SK-N-SH (cell line): Measurements from ENCODE around the gene RAP1GAP. TPM values are rescaled to one million over a fixed set of nuclear protein-coding genes. Genes with fewer than 3 reads are reported as not detected.

Experiments used
- CTCF ChIA-PET: fragments of 300-600, 350-600 bp; formaldehyde crosslinking; extraction: SDS; loops from one replicate; lab custom pipeline; 2021; lab: Yijun Ruan, JAX
- POLR2A ChIA-PET: fragments of 350-600 bp; sonication (Branson Sonifier 250); formaldehyde crosslinking; extraction: SDS; loops from one replicate; lab custom pipeline; 2020; ENCODE audit warnings: antibody characterized with exemption, inconsistent platforms; lab: Yijun Ruan, JAX
- DNase-seq: peaks from one replicate; pipeline ENCODE4 v3.0.0; 2012
- H2AFZ ChIP-seq: fragments of 200-600 bp; sonication (generic); 2 replicates; pipeline ENCODE4 v1.8.1; 2016; ENCODE audit warnings: antibody characterized with exemption, mild to moderate bottlenecking, low read depth
- H3F3A ChIP-seq: fragments of 200-600 bp; sonication (generic); replicated peaks from 2 replicates; pipeline ENCODE3; 2016; ENCODE audit warnings: antibody characterized with exemption, mild to moderate bottlenecking; ENCODE audit not compliant: insufficient read depth
- H3K27ac ChIP-seq, 2 experiments: fragments of 200-500 bp in 1 of 2; fragments of 200-600 bp in 1 of 2; sonication (Bioruptor generic) in 1 of 2; sonication (generic), shearing (Covaris generic) in 1 of 2; 2 replicates each; pipeline versions ENCODE4 v1.5.1 to v1.6.1; 2014 to 2016; ENCODE audit warnings: low read depth in 2 of 2, inconsistent platforms in 1 of 2, low read length in 1 of 2, mild to moderate bottlenecking in 1 of 2, mixed read lengths in 1 of 2
- H3K27me3 ChIP-seq: fragments of 200-600 bp; sonication (generic), shearing (Covaris generic); 2 replicates; pipeline ENCODE4 v1.6.1; 2016; ENCODE audit warnings: mixed run types; ENCODE audit not compliant: insufficient read depth
- H3K36me3 ChIP-seq, 2 experiments: fragments of 200-500 bp in 1 of 2; fragments of 200-600 bp in 1 of 2; sonication (Bioruptor generic) in 1 of 2; sonication (generic) in 1 of 2; replicated peaks in 1 of 2; 2 replicates each; pipeline versions ENCODE3 to v1.5.1; 2014 to 2016; ENCODE audit warnings: low read length in 1 of 2, mild to moderate bottlenecking in 1 of 2; ENCODE audit not compliant: insufficient read depth in 2 of 2, control insufficient read depth in 1 of 2
- H3K4me1 ChIP-seq, 2 experiments: fragments of 200-500 bp in 1 of 2; fragments of 200-600 bp in 1 of 2; sonication (Bioruptor generic) in 1 of 2; sonication (generic), shearing (Covaris generic) in 1 of 2; 2 replicates each; pipeline versions ENCODE4 v1.5.1 to v1.6.1; 2014 to 2016; ENCODE audit warnings: low read depth in 1 of 2, low read length in 1 of 2, mixed run types in 1 of 2; ENCODE audit not compliant: insufficient read depth in 2 of 2, control insufficient read depth in 1 of 2
- H3K4me2 ChIP-seq: fragments of 200-600 bp; sonication (generic), shearing (Covaris generic); 2 replicates; pipeline ENCODE4 v1.6.1; 2017; ENCODE audit warnings: mixed run types
- H3K4me3 ChIP-seq, 2 experiments: fragments of 200-500 bp in 1 of 2; fragments of 200-600 bp in 1 of 2; sonication (Bioruptor generic) in 1 of 2; sonication (generic), shearing (Covaris generic) in 1 of 2; 2 replicates each; pipeline versions ENCODE4 v1.5.1 to v1.8.1; 2014 to 2016; ENCODE audit warnings: low read depth in 2 of 2, inconsistent platforms in 1 of 2, low read length in 1 of 2, mild to moderate bottlenecking in 1 of 2, mixed read lengths in 1 of 2, moderate library complexity in 1 of 2
- H3K79me2 ChIP-seq: fragments of 200-600 bp; sonication (generic); 2 replicates; pipeline ENCODE4 v1.8.1; 2017; ENCODE audit warnings: mild to moderate bottlenecking; ENCODE audit not compliant: insufficient read depth
- H3K9ac ChIP-seq: fragments of 200-600 bp; sonication (generic); 2 replicates; pipeline ENCODE4 v1.6.1; 2017; ENCODE audit warnings: mixed run types
- H3K9me2 ChIP-seq: fragments of 200-600 bp; sonication (generic); 2 replicates; pipeline ENCODE4 v1.6.1; 2017; ENCODE audit warnings: mixed run types
- H3K9me3 ChIP-seq: fragments of 200-600 bp; sonication (generic); 2 replicates; pipeline ENCODE4 v1.6.1; 2017; ENCODE audit warnings: mixed run types, mild to moderate bottlenecking, moderate library complexity
- H4K20me1 ChIP-seq: fragments of 200-600 bp; sonication (generic); 2 replicates; pipeline ENCODE4 v1.6.1; 2017; ENCODE audit warnings: mild to moderate bottlenecking, mixed run types; ENCODE audit not compliant: insufficient read depth
- EZH2phosphoT487 ChIP-seq: fragments of 200-600 bp; sonication (generic); IDR thresholded peaks from 2 replicates; pipeline ENCODE4 v1.6.1; 2017; ENCODE audit warnings: low read depth, mixed run types, mild to moderate bottlenecking, antibody characterized with exemption, moderate library complexity, borderline replicate concordance
- FOSL2 ChIP-seq: IDR thresholded peaks from 2 replicates; pipeline ENCODE4 v1.4.0; 2012; ENCODE audit warnings: low read depth, mild to moderate bottlenecking, moderate library complexity, borderline replicate concordance
- GABPA ChIP-seq: IDR thresholded peaks from 2 replicates; pipeline ENCODE4 v1.4.0; 2012; ENCODE audit warnings: low read depth, mild to moderate bottlenecking
- IRF3 ChIP-seq: fragments of 150-350 bp; IDR thresholded peaks from 2 replicates; pipeline ENCODE4 v1.6.1; 2016; ENCODE audit warnings: mild to moderate bottlenecking, low read depth, low read length
- NFIC ChIP-seq: IDR thresholded peaks from 2 replicates; pipeline ENCODE4 v1.4.0; 2012; ENCODE audit warnings: borderline replicate concordance
- PBX3 ChIP-seq: IDR thresholded peaks from 2 replicates; pipeline ENCODE4; 2012
- POLR2AphosphoS5 ChIP-seq: IDR thresholded peaks from 2 replicates; pipeline ENCODE4 v1.6.1; 2012; ENCODE audit warnings: low read depth, low read length
- RAD21 ChIP-seq: IDR thresholded peaks from 2 replicates; pipeline ENCODE4 v1.6.1; 2012; ENCODE audit warnings: mild to moderate bottlenecking, low read length
- RCOR1 ChIP-seq: fragments of 150-350 bp; IDR thresholded peaks from 2 replicates; pipeline ENCODE4 v1.6.1; 2017; ENCODE audit warnings: antibody characterized with exemption, low read length
- RXRA ChIP-seq: IDR thresholded peaks from 2 replicates; pipeline ENCODE4 v1.4.0; 2012; ENCODE audit warnings: low read depth, mild to moderate bottlenecking, borderline replicate concordance
- SIN3A ChIP-seq: IDR thresholded peaks from 2 replicates; pipeline ENCODE4 v1.6.1; 2012; ENCODE audit warnings: low read depth, mild to moderate bottlenecking, low read length, moderate library complexity, borderline replicate concordance
- SMC3 ChIP-seq: IDR thresholded peaks from 2 replicates; pipeline ENCODE4 v1.6.1; 2012; ENCODE audit warnings: low read depth, low read length, improper control_type of control experiment
- TEAD4 ChIP-seq: IDR thresholded peaks from 2 replicates; pipeline ENCODE4 v1.4.0; 2012; ENCODE audit warnings: mild to moderate bottlenecking, borderline replicate concordance; ENCODE audit not compliant: insufficient read depth
- USF1 ChIP-seq: IDR thresholded peaks from 2 replicates; pipeline ENCODE4 v1.4.0; 2012; ENCODE audit warnings: low read depth, borderline replicate concordance
- YY1 ChIP-seq: IDR thresholded peaks from 2 replicates; pipeline ENCODE4 v1.4.0; 2012; ENCODE audit warnings: low read depth, mild to moderate bottlenecking
- WGBS: methylation state at CpG from one replicate; pipeline ENCODE4 v1.1.6; 2017; ENCODE audit warnings: low lambda C conversion rate; 5-methylcytosine and 5-hydroxymethylcytosine counted together
- polyA plus RNA-seq, 3 experiments: library from polyadenylated mRNA; depleted of rRNA; stranded (reverse); fragments of >200 nt; gene quantifications; 2 replicates each; pipeline ENCODE4 v1.2.3, GENCODE V29; 2012
- TF ChIP-seq, protein P1 (sequence below): IDR thresholded peaks from 2 replicates; pipeline ENCODE4 v1.6.1; 2012; ENCODE audit warnings: mild to moderate bottlenecking, low read depth, low read length, moderate library complexity
- TF ChIP-seq, protein P2 (sequence below): fragments of 150-350 bp; IDR thresholded peaks from 2 replicates; pipeline ENCODE4 v1.6.1; 2017; ENCODE audit warnings: antibody characterized with exemption, low read length, low read depth, borderline replicate concordance

RAP1GAP gene
- polyA plus RNA-seq, 1 of the 3 experiments (the other 2 are of a cell fraction), result 0.99 TPM

DNA sequence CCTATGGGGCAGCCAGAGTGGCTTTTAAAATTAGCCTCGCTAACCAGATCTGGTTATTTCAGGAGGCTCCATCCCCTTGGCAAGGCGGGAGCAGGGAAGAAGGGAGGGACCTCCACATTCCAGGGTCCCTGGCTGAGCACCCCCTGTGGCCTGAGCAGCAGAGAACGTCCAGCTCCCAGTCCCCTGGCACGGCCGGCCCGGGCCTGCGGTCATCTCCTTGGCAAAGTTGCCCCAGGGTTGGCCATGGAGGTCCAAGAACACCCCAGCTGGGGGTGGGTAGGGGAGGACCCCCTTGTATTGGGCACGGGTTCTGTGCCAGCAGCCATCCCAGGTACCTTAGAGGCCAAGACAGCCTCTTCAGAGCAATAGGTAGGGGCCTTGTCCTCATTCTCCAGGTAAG lies 75.9 kb downstream of the RAP1GAP start (continued):
- TF ChIP-seq YY1 (no peak), RAD21 (no peak)

DNA sequence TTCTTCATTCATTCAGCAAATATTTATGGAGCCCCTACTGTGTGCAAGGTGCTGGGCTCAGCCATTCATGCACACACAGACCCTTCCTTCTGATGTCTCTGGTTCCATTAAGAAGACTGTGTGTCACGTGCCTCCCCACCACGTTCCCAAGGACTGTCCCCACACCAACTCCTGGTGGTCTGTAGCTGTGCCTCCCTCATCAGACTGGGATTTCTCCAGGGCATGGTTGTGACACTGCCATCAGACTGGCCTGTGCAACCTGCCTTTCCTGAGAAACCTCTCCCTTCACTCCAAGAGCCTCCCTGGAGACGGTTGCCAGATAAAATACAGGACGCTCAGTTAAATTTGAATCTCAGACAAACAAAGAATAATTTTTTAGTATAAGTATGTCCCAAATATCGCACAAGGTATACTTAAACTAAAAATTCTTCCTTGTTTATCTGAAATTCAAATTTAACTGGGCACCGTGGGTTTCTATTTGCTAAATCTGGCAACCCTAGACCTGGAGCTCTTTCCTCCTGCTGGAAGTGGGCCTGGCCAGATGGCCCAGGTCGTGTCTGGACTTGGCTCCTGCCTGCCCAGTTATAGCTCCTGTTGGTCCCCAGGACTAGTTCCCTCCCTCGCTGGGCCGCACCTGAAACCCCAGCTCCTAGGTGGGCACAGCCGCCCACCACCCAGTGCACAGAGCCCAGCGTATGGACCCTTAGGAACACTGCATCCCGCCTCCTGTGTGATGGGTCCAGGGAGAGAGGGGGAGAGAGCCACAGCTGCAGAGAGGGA lies 76.9 kb downstream of the RAP1GAP start:
- Histone ChIP-seq H3K9ac (no peak overlapping the region), H3K27ac (no peak overlapping the region), H3K9me2 (no peaks in the 10 kb centered on the region), H3F3A (no peaks in the 10 kb centered on the region), H3K4me3 (no peak overlapping the region), H3K36me3 (no peaks in the 10 kb centered on the region), H4K20me1 (no peaks in the 10 kb centered on the region), H3K27me3 (no peaks in the 10 kb centered on the region), H3K79me2 (no peaks in the 10 kb centered on the region), H3K9me3 (no peaks in the 10 kb centered on the region), H3K4me2 (no peak overlapping the region), H2AFZ (no peak overlapping the region), H3K4me1 (peaks cover 0 to 22% of the 10 kb centered on the region in 2 experiments; a peak in 2 of 4 replicates)
- 67% methylated on average over 12 of the region's 12 CpGs for WGBS
- DNase-seq, result no peak
- POLR2A ChIA-PET, result no interaction called here
- no peak for TF ChIP-seq FOSL2
- TF ChIP-seq RXRA, result no peak
- TF ChIP-seq PBX3, result no peak
- TF ChIP-seq, protein P1, sequence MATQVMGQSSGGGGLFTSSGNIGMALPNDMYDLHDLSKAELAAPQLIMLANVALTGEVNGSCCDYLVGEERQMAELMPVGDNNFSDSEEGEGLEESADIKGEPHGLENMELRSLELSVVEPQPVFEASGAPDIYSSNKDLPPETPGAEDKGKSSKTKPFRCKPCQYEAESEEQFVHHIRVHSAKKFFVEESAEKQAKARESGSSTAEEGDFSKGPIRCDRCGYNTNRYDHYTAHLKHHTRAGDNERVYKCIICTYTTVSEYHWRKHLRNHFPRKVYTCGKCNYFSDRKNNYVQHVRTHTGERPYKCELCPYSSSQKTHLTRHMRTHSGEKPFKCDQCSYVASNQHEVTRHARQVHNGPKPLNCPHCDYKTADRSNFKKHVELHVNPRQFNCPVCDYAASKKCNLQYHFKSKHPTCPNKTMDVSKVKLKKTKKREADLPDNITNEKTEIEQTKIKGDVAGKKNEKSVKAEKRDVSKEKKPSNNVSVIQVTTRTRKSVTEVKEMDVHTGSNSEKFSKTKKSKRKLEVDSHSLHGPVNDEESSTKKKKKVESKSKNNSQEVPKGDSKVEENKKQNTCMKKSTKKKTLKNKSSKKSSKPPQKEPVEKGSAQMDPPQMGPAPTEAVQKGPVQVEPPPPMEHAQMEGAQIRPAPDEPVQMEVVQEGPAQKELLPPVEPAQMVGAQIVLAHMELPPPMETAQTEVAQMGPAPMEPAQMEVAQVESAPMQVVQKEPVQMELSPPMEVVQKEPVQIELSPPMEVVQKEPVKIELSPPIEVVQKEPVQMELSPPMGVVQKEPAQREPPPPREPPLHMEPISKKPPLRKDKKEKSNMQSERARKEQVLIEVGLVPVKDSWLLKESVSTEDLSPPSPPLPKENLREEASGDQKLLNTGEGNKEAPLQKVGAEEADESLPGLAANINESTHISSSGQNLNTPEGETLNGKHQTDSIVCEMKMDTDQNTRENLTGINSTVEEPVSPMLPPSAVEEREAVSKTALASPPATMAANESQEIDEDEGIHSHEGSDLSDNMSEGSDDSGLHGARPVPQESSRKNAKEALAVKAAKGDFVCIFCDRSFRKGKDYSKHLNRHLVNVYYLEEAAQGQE, result no peak
- TF ChIP-seq POLR2AphosphoS5, result no peak
- TF ChIP-seq USF1, result no peak
- no peak for TF ChIP-seq TEAD4
- TF ChIP-seq, protein P2, sequence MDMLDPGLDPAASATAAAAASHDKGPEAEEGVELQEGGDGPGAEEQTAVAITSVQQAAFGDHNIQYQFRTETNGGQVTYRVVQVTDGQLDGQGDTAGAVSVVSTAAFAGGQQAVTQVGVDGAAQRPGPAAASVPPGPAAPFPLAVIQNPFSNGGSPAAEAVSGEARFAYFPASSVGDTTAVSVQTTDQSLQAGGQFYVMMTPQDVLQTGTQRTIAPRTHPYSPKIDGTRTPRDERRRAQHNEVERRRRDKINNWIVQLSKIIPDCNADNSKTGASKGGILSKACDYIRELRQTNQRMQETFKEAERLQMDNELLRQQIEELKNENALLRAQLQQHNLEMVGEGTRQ, result no peak
- no peak for TF ChIP-seq GABPA
- TF ChIP-seq NFIC, result no peak
- TF ChIP-seq EZH2phosphoT487, result no peak
- no peak for TF ChIP-seq SIN3A
- TF ChIP-seq IRF3, result no peak
- no peak for TF ChIP-seq SMC3
- no peak for TF ChIP-seq RCOR1
- CTCF ChIA-PET, result interaction anchor here (1.2 to 7.0 kb wide), 3 partner anchors 219 to 397 kb away, joined by 4 to 52 read pairs (median 5); no protein-coding TSS in a partner anchor
